Stimulated activated CD8-positive, alpha-beta memory T cell treated with anti-CD3 and anti-CD28 coated beads, Interleukin-12 subunit alpha, Interleukin-12 subunit beta, amount 100 ng/mL, for 24 hours (primary cell): ENCODE data around the gene MTRR.

ENCODE experiments used
- DNase-seq: peaks from one replicate; pipeline ENCODE4 v3.0.0-alpha.2; 2020; ENCODE audit errors: extremely low read depth

MTRR gene

GRCh38 chr5:7868773-7869473, at the start of gene MTRR, which contains the start of gene FASTKD3:
Gene MTRR (plus strand): TSS chr5:7869148. CDS start chr5:7870795, 1,647 bp downstream.
Gene FASTKD3 (minus strand): TSS chr5:7869031. CDS start chr5:7868083, 948 bp downstream.
- DNase-seq: peak; percentile 83

GRCh38 chr5:7822449-7822848, 46.5 kb upstream of the MTRR start:
- DNase-seq: no peak

- no peak for DNase-seq
Measured at GRCh38 chr5:7823594-7823993, 45.4 kb upstream of the MTRR start.

- DNase-seq: no peak
Measured at GRCh38 chr5:7824995-7825394, 44.0 kb upstream of the MTRR start.

GRCh38 chr5:7825630-7826029, 43.3 kb upstream of the MTRR start:
- no peak for DNase-seq

GRCh38 chr5:7827610-7828009, 41.3 kb upstream of the MTRR start:
- no peak for DNase-seq

GRCh38 chr5:7828269-7828668, 40.7 kb upstream of the MTRR start:
- no peak for DNase-seq

- no peak for DNase-seq
Measured at GRCh38 chr5:7834982-7835381, 34.0 kb upstream of the MTRR start.

- DNase-seq: no peak
Measured at GRCh38 chr5:7837403-7837802, 31.5 kb upstream of the MTRR start.

GRCh38 chr5:7842531-7842930, 26.4 kb upstream of the MTRR start:
- no peak for DNase-seq

- DNase-seq: no peak
Measured at GRCh38 chr5:7844901-7845300, 24.0 kb upstream of the MTRR start.

- no peak for DNase-seq
Measured at GRCh38 chr5:7845557-7845956, 23.4 kb upstream of the MTRR start.

- no peak for DNase-seq
Measured at GRCh38 chr5:7846327-7846726, 22.6 kb upstream of the MTRR start.

GRCh38 chr5:7848296-7848695, 20.7 kb upstream of the MTRR start:
- no peak for DNase-seq

- DNase-seq: no peak
Measured at GRCh38 chr5:7849681-7850394, 19.1 kb upstream of the MTRR start.

- no peak for DNase-seq
Measured at GRCh38 chr5:7850395-7851239, 18.3 kb upstream of the MTRR start, which contains the start of gene CFAP90. Gene CFAP90 (minus strand): TSS chr5:7851133. CDS start chr5:7851021, 112 bp downstream.

- no peak for DNase-seq
Measured at GRCh38 chr5:7851240-7851592, 17.7 kb upstream of the MTRR start.

GRCh38 chr5:7851617-7852289, 17.2 kb upstream of the MTRR start:
- DNase-seq: no peak

GRCh38 chr5:7852542-7852941, 16.4 kb upstream of the MTRR start:
- no peak for DNase-seq

- DNase-seq: no peak
Measured at GRCh38 chr5:7852988-7853387, 16.0 kb upstream of the MTRR start.

GRCh38 chr5:7855611-7856010, 13.3 kb upstream of the MTRR start:
- DNase-seq: no peak

GRCh38 chr5:7856855-7857254, 12.1 kb upstream of the MTRR start:
- DNase-seq: no peak
